Measurements from ENCODE around the gene PPFIBP1. TPM values are rescaled to one million over a fixed set of nuclear protein-coding genes. Genes with fewer than 3 reads are reported as not detected.

Gene PPFIBP1
- polyA plus RNA-seq, 2 of the 4 experiments (the other 2 are of a cell fraction), result 24.8 to 89.0 TPM

DNA sequence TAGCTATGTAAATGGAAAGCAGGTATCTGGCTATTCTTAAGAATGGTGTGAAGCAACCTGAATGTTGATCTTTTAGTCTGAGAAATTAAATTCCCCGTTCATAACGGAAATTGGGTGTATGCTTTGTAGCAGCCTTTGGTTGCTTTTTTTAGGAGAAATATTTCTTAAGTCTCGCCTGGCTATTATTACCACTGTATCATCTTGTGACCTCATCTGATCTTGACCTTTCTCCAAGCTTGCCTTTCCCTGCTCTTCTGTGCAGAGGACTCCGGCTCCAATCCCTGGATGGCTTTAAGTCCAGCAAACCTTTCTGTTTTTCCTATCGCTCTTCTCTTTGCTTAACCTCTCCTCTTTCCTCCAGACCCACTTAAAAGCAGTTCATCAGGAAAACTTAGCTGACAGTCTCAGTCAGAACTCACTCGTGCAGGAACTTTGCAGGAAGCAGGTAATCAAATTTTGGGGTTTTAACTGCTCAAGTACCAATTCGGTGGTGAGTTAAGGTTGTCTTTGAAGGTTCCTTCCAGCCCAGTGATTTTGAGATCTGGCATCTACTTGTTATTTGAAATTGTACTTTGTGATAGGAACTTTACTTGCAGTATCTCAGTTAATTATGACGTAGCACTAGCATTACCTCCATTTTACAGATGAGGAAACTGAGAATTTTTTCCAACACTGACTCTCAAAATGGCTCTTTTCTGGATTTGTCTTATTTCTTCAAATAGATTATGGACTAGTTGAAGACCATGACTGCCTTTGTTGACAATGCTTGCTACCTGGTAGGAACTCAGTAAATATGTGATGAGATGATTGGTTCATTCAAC, 14.1 kb downstream of the PPFIBP1 start:
- WGBS (ENCODE audit: missing lambda C conversion rate), result 69% methylated on average over 8 of the region's 8 CpGs
- TF ChIP-seq SREBF2 (IDR thresholded peaks at IDR 0.05) (no peak), KDM1A (IDR thresholded peaks at IDR 0.05; ENCODE audit: low read depth) (no peak; the same call in 1 of the 2 replicates), E2F6 (IDR thresholded peaks at IDR 0.05; ENCODE audit: borderline replicate concordance, low read depth) (no peak), RARB (CRISPR knock-in tag; IDR thresholded peaks at IDR 0.05) (no peak), POLR2AphosphoS2 (conservative IDR thresholded peaks at IDR 0.05; ENCODE audit: low read length) (no peak), REST (IDR thresholded peaks at IDR 0.05) (no peak), KDM5A (IDR thresholded peaks at IDR 0.05) (no peak), PBX3 (IDR thresholded peaks at IDR 0.05) (no peak), ZC3H11A (IDR thresholded peaks at IDR 0.05) (no peak), PHF8 (IDR thresholded peaks at IDR 0.05; ENCODE audit: borderline replicate concordance, low read depth) (no peak), CHD2 (IDR thresholded peaks at IDR 0.05; ENCODE audit: low read length, partially characterized antibody) (no peak), RCOR1 (IDR thresholded peaks at IDR 0.05; ENCODE audit: low read depth, low read length) (no peak)
- Histone ChIP-seq H3K4me1 (peaks cover 32% of the 10 kb centered on the region), H3K4me2 (no peak overlapping the region; the same call in 2 of the 3 replicates), H3K27ac (peak overlapping the region in 1 of 2 experiments; percentile 24; a peak in 1 of 6 replicates), H3K4me3 (no peak overlapping the region), H3K9me3 (no peaks in the 10 kb centered on the region)
- ATAC-seq, result no peak
- ChIA-PET POLR2A (interaction anchor here (1.0 kb wide), 1 partner anchor 15 kb away, joined by 3 read pairs; the partner anchor contains the start of gene PPFIBP1), CTCF (interaction anchor here (0.8 to 1.9 kb wide), 3 partner anchors 13 to 98 kb away, joined by 3 to 4 read pairs (median 3); no protein-coding TSS in a partner anchor)
- no peak for DNase-seq (ENCODE audit: low read depth in 1 of 2, low spot score in 1 of 2)
- no peak for FAIRE-seq

DNA sequence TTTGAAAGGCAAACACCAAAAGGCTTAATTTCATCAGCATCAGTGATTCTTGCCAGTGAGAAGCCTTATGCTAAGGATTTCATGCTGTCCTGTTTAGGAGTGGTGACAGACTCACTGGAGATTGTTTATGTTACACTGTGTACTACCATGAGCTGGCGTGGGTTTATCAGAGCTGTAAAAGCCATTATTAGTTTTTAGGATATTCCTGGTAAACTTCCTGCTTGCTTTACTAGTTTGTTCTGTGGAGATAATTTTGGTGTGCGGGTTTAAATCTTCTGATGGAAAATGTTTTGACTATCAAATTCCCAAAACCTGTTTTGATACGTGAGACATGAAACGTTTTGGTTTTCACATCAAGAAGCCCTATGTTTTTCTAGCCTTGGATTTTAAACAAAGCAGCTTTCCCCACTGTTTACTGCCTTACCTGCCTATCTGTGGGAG, 15.2 kb downstream of the PPFIBP1 start:
- peak overlapping the region in 1 of 2 experiments; percentile 13; a peak in 4 of 6 replicates for H3K27ac ChIP-seq

More for the DNA sequence above, 15.2 kb downstream of the PPFIBP1 start:
- WGBS (ENCODE audit: missing lambda C conversion rate), result 56% methylated on average over 4 of the region's 4 CpGs
- ChIA-PET CTCF (interaction anchor here (0.6 to 0.7 kb wide), 2 partner anchors 135 to 852 kb away, joined by 4 read pairs; no protein-coding TSS in a partner anchor), POLR2A (no interaction called here)
- Histone ChIP-seq H3K4me1 (peaks cover 35% of the 10 kb centered on the region), H3K9me3 (no peaks in the 10 kb centered on the region), H3K4me3 (no peak overlapping the region), H3K4me2 (peak overlapping the region; percentile 22; the same call in 2 of the 3 replicates)
- no peak for DNase-seq (ENCODE audit: low read depth in 1 of 2, low spot score in 1 of 2)
- TF ChIP-seq FOSB (CRISPR knock-in tag; IDR thresholded peaks at IDR 0.05) (no peak), JUNB (IDR thresholded peaks at IDR 0.05) (no peak), CBX2 (IDR thresholded peaks at IDR 0.05; ENCODE audit: borderline replicate concordance, low read depth) (no peak), MAFK (IDR thresholded peaks at IDR 0.05; ENCODE audit: partially characterized antibody) (no peak), RNF2 (IDR thresholded peaks at IDR 0.05; ENCODE audit: borderline replicate concordance, low read depth) (no peak), NFE2L2 (conservative IDR thresholded peaks at IDR 0.05; ENCODE audit: low read length) (no peak), HDAC2 (IDR thresholded peaks at IDR 0.05) (no peak), KDM1A (IDR thresholded peaks at IDR 0.05; ENCODE audit: low read depth) (no peak), ZSCAN20 (CRISPR knock-in tag; IDR thresholded peaks at IDR 0.05) (no peak), CBX8 (IDR thresholded peaks at IDR 0.05) (no peak)
- peak in 1 of 2 experiments; percentile 61; a peak in 2 of 6 replicates for ATAC-seq
- FAIRE-seq, result no peak

Data from A549 (cell line).